HEK293 (cell line): ENCODE measurements around the gene PAF1.

Experiments used
- BCL11A ChIP-seq: fragments of 450-650 bp; formaldehyde crosslinking; IDR thresholded peaks from 2 replicates; pipeline ENCODE4 v1.5.1; 2016; ENCODE audit warnings: low read depth, missing biosample characterization, missing genetic modification characterization
- GLIS1 ChIP-seq: fragments of 450-650 bp; formaldehyde crosslinking; IDR thresholded peaks from 2 replicates; pipeline ENCODE4 v1.5.1; 2016; ENCODE audit warnings: missing biosample characterization, missing genetic modification characterization
- REST ChIP-seq: fragments of 450-650 bp; formaldehyde crosslinking; IDR thresholded peaks from 2 replicates; pipeline ENCODE4 v1.5.1; 2016; ENCODE audit warnings: missing biosample characterization, missing genetic modification characterization
- TCF7L2 ChIP-seq: IDR thresholded peaks from 2 replicates; pipeline ENCODE4 v1.6.1; 2011; ENCODE audit warnings: low read depth, mild to moderate bottlenecking, inconsistent platforms, low read length, moderate library complexity, borderline replicate concordance
- WT1 ChIP-seq: fragments of 450-650 bp; formaldehyde crosslinking; IDR thresholded peaks from 2 replicates; pipeline ENCODE4 v1.5.1; 2016; ENCODE audit warnings: missing biosample characterization, missing genetic modification characterization
- ZBTB20 ChIP-seq: fragments of 450-650 bp; formaldehyde crosslinking; IDR thresholded peaks from 2 replicates; pipeline ENCODE4 v1.5.1; 2016; ENCODE audit warnings: missing biosample characterization, missing genetic modification characterization
- TF ChIP-seq, protein P1 (sequence below): fragments of 450-650 bp; formaldehyde crosslinking; IDR thresholded peaks from 2 replicates; pipeline ENCODE4 v1.5.1; 2016; ENCODE audit warnings: missing biosample characterization, missing genetic modification characterization

GRCh38 chr19:39427707-39428106, 36.8 kb upstream of the PAF1 start:
- TF ChIP-seq, protein P1, sequence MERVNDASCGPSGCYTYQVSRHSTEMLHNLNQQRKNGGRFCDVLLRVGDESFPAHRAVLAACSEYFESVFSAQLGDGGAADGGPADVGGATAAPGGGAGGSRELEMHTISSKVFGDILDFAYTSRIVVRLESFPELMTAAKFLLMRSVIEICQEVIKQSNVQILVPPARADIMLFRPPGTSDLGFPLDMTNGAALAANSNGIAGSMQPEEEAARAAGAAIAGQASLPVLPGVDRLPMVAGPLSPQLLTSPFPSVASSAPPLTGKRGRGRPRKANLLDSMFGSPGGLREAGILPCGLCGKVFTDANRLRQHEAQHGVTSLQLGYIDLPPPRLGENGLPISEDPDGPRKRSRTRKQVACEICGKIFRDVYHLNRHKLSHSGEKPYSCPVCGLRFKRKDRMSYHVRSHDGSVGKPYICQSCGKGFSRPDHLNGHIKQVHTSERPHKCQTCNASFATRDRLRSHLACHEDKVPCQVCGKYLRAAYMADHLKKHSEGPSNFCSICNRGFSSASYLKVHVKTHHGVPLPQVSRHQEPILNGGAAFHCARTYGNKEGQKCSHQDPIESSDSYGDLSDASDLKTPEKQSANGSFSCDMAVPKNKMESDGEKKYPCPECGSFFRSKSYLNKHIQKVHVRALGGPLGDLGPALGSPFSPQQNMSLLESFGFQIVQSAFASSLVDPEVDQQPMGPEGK (tag by site-specific recombination), result no peak
- TF ChIP-seq BCL11A (tag by site-specific recombination), result no peak
- TF ChIP-seq GLIS1 (tag by site-specific recombination), result no peak
- TF ChIP-seq WT1 (tag by site-specific recombination), result no peak
- TF ChIP-seq REST (tag by site-specific recombination), result no peak
- TF ChIP-seq ZBTB20 (tag by site-specific recombination), result no peak
- no peak for TF ChIP-seq TCF7L2
